Liver (tissue), 9 donors: Measurements from ENCODE around the gene DNAH2. TPM values are rescaled to one million over a fixed set of nuclear protein-coding genes. Genes with fewer than 3 reads are reported as not detected.

Experiments used
- DNase-seq: peaks from one replicate; pipeline ENCODE4 v3.0.0-alpha.2; 2017; ENCODE audit warnings: low spot score
- H3K27ac ChIP-seq, 2 donors: one replicate each; pipeline ENCODE4 v1.7.0; 2013; ENCODE audit warnings: inconsistent platforms in 2 of 2, low read length in 2 of 2, control low read depth in 1 of 2, low read depth in 1 of 2, mild to moderate bottlenecking in 1 of 2
- H3K27me3 ChIP-seq, 4 donors: one replicate each; pipeline versions ENCODE4 v1.6.1 to v1.7.0; 2013; ENCODE audit warnings: low read length in 3 of 4, inconsistent platforms in 1 of 4, mild to moderate bottlenecking in 1 of 4, moderate library complexity in 1 of 4; ENCODE audit not compliant: control insufficient read depth in 4 of 4, insufficient read depth in 4 of 4
- H3K36me3 ChIP-seq, 4 donors: one replicate each; pipeline versions ENCODE4 v1.6.1 to v1.7.0; 2013; ENCODE audit warnings: low read length in 3 of 4, mild to moderate bottlenecking in 3 of 4, low read depth in 1 of 4, moderate library complexity in 1 of 4; ENCODE audit not compliant: control insufficient read depth in 4 of 4, insufficient read depth in 3 of 4
- H3K4me1 ChIP-seq, 4 donors: one replicate each; pipeline versions ENCODE4 v1.6.1 to v1.7.0; 2013; ENCODE audit warnings: low read length in 3 of 4, mild to moderate bottlenecking in 3 of 4, moderate library complexity in 1 of 4; ENCODE audit not compliant: control insufficient read depth in 4 of 4, insufficient read depth in 4 of 4
- H3K4me3 ChIP-seq, 3 donors: one replicate each; pipeline versions ENCODE4 v1.6.1 to v1.7.0; 2013; ENCODE audit warnings: low read length in 3 of 3, control low read depth in 1 of 3, low read depth in 1 of 3, mild to moderate bottlenecking in 1 of 3
- H3K9ac ChIP-seq, 2 donors: one replicate each; pipeline ENCODE4 v1.7.0; 2013; ENCODE audit warnings: low read length in 2 of 2, mild to moderate bottlenecking in 2 of 2, moderate library complexity in 2 of 2, control low read depth in 1 of 2, low read depth in 1 of 2
- H3K9me3 ChIP-seq, 4 donors: one replicate each; pipeline versions ENCODE4 v1.6.1 to v1.7.0; 2013; ENCODE audit warnings: low read length in 3 of 4; ENCODE audit not compliant: control insufficient read depth in 4 of 4
- CTCF ChIP-seq: fragments of 150-350 bp; IDR thresholded peaks from 2 replicates; pipeline ENCODE4 v1.5.1; 2017; ENCODE audit warnings: improper control_type of control experiment, low read depth, low read length; ENCODE audit not compliant: missing input control
- EGR1 ChIP-seq, 2 donors: IDR thresholded peaks; 2 replicates each; pipeline ENCODE4 v1.6.1; 2016 to 2018; ENCODE audit warnings: antibody characterized with exemption in 2 of 2, low read depth in 2 of 2
- FOXA1 ChIP-seq: IDR thresholded peaks from 2 replicates; pipeline ENCODE4 v1.6.1; 2016; ENCODE audit warnings: antibody characterized with exemption
- FOXA2 ChIP-seq: IDR thresholded peaks from 2 replicates; pipeline ENCODE4 v1.6.1; 2016; ENCODE audit warnings: antibody characterized with exemption
- GABPA ChIP-seq, 2 donors: IDR thresholded peaks in 1 of 2; conservative IDR thresholded peaks in 1 of 2; 2 replicates each; pipeline ENCODE4 v1.6.1; 2016; ENCODE audit warnings: antibody characterized with exemption in 2 of 2, mild to moderate bottlenecking in 1 of 2, moderate library complexity in 1 of 2
- HNF4A ChIP-seq, 2 donors: conservative IDR thresholded peaks; 2 replicates each; pipeline ENCODE4 v1.6.1; 2016; ENCODE audit warnings: antibody characterized with exemption in 2 of 2, mild to moderate bottlenecking in 2 of 2
- HNF4G ChIP-seq: IDR thresholded peaks from 2 replicates; pipeline ENCODE4 v1.6.1; 2016; ENCODE audit warnings: antibody characterized with exemption
- JUND ChIP-seq, 2 donors: IDR thresholded peaks; 2 replicates each; pipeline ENCODE4 v1.6.1; 2016; ENCODE audit warnings: antibody characterized with exemption in 2 of 2
- NR2F2 ChIP-seq: IDR thresholded peaks from 2 replicates; pipeline ENCODE4 v1.6.1; 2016; ENCODE audit warnings: antibody characterized with exemption
- RAD21 ChIP-seq, 2 donors: IDR thresholded peaks; 2 replicates each; pipeline ENCODE4 v1.6.1; 2016; ENCODE audit warnings: antibody characterized with exemption in 2 of 2, mild to moderate bottlenecking in 2 of 2
- RXRA ChIP-seq, 2 donors: IDR thresholded peaks; 2 replicates each; pipeline ENCODE4 v1.6.1; 2017 to 2018; ENCODE audit warnings: antibody characterized with exemption in 2 of 2, mild to moderate bottlenecking in 1 of 2
- SP1 ChIP-seq: IDR thresholded peaks from 2 replicates; pipeline ENCODE4 v1.6.1; 2018; ENCODE audit warnings: antibody characterized with exemption, mild to moderate bottlenecking
- TAF1 ChIP-seq: conservative IDR thresholded peaks from 2 replicates; pipeline ENCODE4 v1.6.1; 2016; ENCODE audit warnings: antibody characterized with exemption, mild to moderate bottlenecking
- YY1 ChIP-seq: IDR thresholded peaks from 2 replicates; pipeline ENCODE4 v1.6.1; 2016; ENCODE audit warnings: antibody characterized with exemption, mild to moderate bottlenecking
- ZBTB33 ChIP-seq: IDR thresholded peaks from 2 replicates; pipeline ENCODE4 v1.6.1; 2016; ENCODE audit warnings: antibody characterized with exemption
- WGBS: extraction: QIAGEN DNeasy Blood & Tissue Kit; methylation state at CpG from one replicate; pipeline ENCODE4 v1.1.7; 2013; 5-methylcytosine and 5-hydroxymethylcytosine counted together
- polyA plus RNA-seq, 2 donors: library from polyadenylated mRNA; stranded (reverse) in 1 of 2; unstranded in 1 of 2; fragments of 200-250 nt in 1 of 2; fragments of >200 nt in 1 of 2; fragmentation: Nextera tagmentation in 1 of 2; extraction: Ambion mirVana in 1 of 2; gene quantifications; one replicate each; pipeline versions ENCODE4 v1.2.1 to v1.2.3, GENCODE V29; 2013 to 2015
- total RNA-seq, 2 donors: library from RNA; depleted of rRNA; stranded (reverse); fragments of >200 nt; gene quantifications; one replicate each; pipeline ENCODE4 v1.2.3, GENCODE V29; 2014
- TF ChIP-seq, protein P1 (sequence below): IDR thresholded peaks from 2 replicates; pipeline ENCODE4 v1.6.1; 2016; ENCODE audit warnings: antibody characterized with exemption
- TF ChIP-seq, protein P2 (sequence below): IDR thresholded peaks from 2 replicates; pipeline ENCODE4 v1.6.1; 2016; ENCODE audit warnings: antibody characterized with exemption
- donor health status: healthy.
- donor health status: healthy.
- donor health status: healthy.
- donor health status: healthy.
- donor health status: healthy.

Gene DNAH2
- total and polyA plus RNA-seq, 4 donors: under 0.01 to 0.25 (median 0.05) TPM

- TF ChIP-seq FOXA1 (no peak), RXRA (IDR thresholded peaks at IDR 0.05) (no peak), EGR1 (IDR thresholded peaks at IDR 0.05; ENCODE audit: low read depth in 2 of 2) (no peak), RAD21 (IDR thresholded peaks at IDR 0.05) (no peak), YY1 (no peak), SP1 (no peak), HNF4A (conservative IDR thresholded peaks at IDR 0.05) (no peak), GABPA (IDR thresholded peaks at IDR 0.05 in 1 of 2, conservative IDR thresholded peaks at IDR 0.05 in 1 of 2) (no peak)
- TF ChIP-seq, protein P1, sequence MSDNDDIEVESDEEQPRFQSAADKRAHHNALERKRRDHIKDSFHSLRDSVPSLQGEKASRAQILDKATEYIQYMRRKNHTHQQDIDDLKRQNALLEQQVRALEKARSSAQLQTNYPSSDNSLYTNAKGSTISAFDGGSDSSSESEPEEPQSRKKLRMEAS: no peak
- TF ChIP-seq, protein P2, sequence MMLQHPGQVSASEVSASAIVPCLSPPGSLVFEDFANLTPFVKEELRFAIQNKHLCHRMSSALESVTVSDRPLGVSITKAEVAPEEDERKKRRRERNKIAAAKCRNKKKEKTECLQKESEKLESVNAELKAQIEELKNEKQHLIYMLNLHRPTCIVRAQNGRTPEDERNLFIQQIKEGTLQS: no peak
These were observed 89.0 kb downstream of the DNAH2 start (continued) for GRCh38 chr17:7806587-7806986.

DNA sequence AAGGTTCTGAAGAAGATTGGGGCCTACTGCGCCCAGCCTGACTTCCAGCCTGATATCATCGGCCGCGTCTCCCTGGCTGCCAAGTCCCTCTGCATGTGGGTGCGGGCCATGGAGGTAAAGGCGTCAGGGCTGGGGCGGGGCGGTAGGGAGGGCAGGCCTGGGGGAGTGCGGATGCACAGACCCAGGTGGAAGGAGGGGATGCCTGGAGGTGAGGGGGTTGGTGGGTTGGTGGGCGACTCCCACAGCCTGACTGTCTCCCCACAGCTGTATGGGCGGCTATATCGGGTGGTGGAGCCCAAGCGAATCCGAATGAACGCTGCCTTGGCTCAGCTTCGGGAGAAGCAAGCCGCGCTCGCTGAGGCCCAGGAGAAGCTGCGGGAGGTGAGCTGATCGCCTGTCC lies 89.7 kb downstream of the DNAH2 start:
- H3K27me3 ChIP-seq: peaks cover 0 to 2% (median 0%) of the 10 kb centered on the region in 4 donors
- WGBS: 85% methylated on average over 21 of the region's 21 CpGs
- H3K9me3 ChIP-seq: no peaks in the 10 kb centered on the region
- TF ChIP-seq CTCF (no peak), FOXA2 (no peak), SP1 (no peak), YY1 (no peak), ZBTB33 (no peak), HNF4A (conservative IDR thresholded peaks at IDR 0.05) (no peak), RAD21 (IDR thresholded peaks at IDR 0.05) (no peak), JUND (IDR thresholded peaks at IDR 0.05) (no peak)
- no peaks in the 10 kb centered on the region for H3K36me3 ChIP-seq
- H3K4me1 ChIP-seq: no peaks in the 10 kb centered on the region
- no peak for DNase-seq
- H3K4me3 ChIP-seq: no peak overlapping the region
- H3K9ac ChIP-seq: no peak overlapping the region
- no peak overlapping the region for H3K27ac ChIP-seq

DNA sequence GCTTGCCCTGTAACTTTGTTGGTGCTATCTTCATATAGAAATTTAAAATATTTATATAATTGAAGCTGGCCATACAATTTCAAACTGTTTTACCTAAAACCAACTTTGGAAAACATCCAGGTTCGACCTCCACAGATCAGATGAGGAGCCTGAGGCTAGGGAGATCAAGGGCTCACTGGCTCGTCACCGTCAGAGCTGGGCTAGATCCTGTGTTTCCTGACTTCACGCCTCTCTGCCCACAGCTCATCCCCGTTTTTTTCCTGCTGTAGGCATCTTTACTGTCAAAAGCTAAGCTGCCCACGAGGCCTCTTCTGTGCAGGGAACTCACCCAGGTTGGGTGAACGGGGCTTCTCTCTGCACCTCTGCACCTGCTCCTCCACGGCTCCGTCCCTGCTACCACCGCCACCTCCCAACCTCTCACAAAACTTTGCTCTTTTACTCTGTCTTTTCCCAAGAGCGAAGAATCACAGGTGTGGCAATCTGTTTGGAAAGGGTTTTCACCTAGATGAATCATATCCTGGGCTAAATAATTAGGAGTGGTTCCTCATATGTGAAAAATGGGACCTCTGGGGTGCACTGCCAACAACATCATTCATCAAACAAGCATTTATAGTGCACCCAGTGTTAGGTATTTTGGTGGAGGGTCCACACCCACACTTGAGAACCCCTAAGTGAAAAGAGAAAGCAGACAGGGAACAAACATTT lies 91.7 kb downstream of the DNAH2 start:
- Histone ChIP-seq H3K36me3 (no peaks in the 10 kb centered on the region), H3K4me3 (no peak overlapping the region), H3K9me3 (no peaks in the 10 kb centered on the region), H3K9ac (no peak overlapping the region), H3K4me1 (no peaks in the 10 kb centered on the region), H3K27me3 (peaks cover 0 to under 1% (median 0%) of the 10 kb centered on the region in 4 donors), H3K27ac (no peak overlapping the region)
- no peak for TF ChIP-seq FOXA2
- no peak for TF ChIP-seq RXRA (IDR thresholded peaks at IDR 0.05)
- TF ChIP-seq ZBTB33: no peak
- no peak for TF ChIP-seq SP1
- no peak for TF ChIP-seq GABPA (IDR thresholded peaks at IDR 0.05 in 1 of 2, conservative IDR thresholded peaks at IDR 0.05 in 1 of 2)
- no peak for TF ChIP-seq RAD21 (IDR thresholded peaks at IDR 0.05)
- no peak for TF ChIP-seq FOXA1
- no peak for TF ChIP-seq NR2F2
- TF ChIP-seq HNF4G: no peak
- TF ChIP-seq, protein P1: no peak
- TF ChIP-seq CTCF: no peak
- no peak for TF ChIP-seq TAF1
- no peak for TF ChIP-seq JUND (IDR thresholded peaks at IDR 0.05)
- TF ChIP-seq, protein P2: no peak
- TF ChIP-seq YY1: no peak
- no peak for TF ChIP-seq EGR1 (IDR thresholded peaks at IDR 0.05; ENCODE audit: low read depth in 2 of 2)
- WGBS: 70% methylated on average over 11 of the region's 11 CpGs
- DNase-seq: no peak
